H1 (cell line): Measurements from ENCODE around the gene EFCAB13. TPM values are rescaled to one million over a fixed set of nuclear protein-coding genes. Genes with fewer than 3 reads are reported as not detected.

Experiments used
- CTCF ChIA-PET: fragments of 300-600 bp; sonication (Branson Sonifier 250); formaldehyde crosslinking; loops from one replicate; lab custom pipeline; 2021; ENCODE audit not compliant: partially characterized antibody; lab: Charles Lee
- POLR2A ChIA-PET: fragments of 300-600 bp; sonication (Branson Sonifier 250); formaldehyde crosslinking; loops from one replicate; lab custom pipeline; 2021; ENCODE audit warnings: inconsistent platforms; ENCODE audit not compliant: partially characterized antibody; lab: Charles Lee
- DNase-seq, 2 experiments: peaks; one replicate each; pipeline versions ENCODE4 v3.0.0 to v3.0.0-alpha.2; 2010 to 2022; ENCODE audit warnings: low spot score in 2 of 2, low read depth in 1 of 2, mixed read lengths in 1 of 2
- FAIRE-seq: peaks from 2 replicates; lab custom pipeline; 2011; peaks lifted over from hg19 to GRCh38; lab: Jason Lieb, UNC
- H2AFZ ChIP-seq: 2 replicates; pipeline ENCODE4 v1.8.1; 2012; ENCODE audit warnings: low read length, inconsistent platforms
- H2AK5ac ChIP-seq: 2 replicates; pipeline ENCODE4 v1.6.1; 2013; ENCODE audit warnings: low read depth, low read length
- H2BK120ac ChIP-seq: replicated peaks from 2 replicates; pipeline ENCODE3; 2013; ENCODE audit warnings: low read depth, low read length, inconsistent platforms
- H2BK12ac ChIP-seq: 2 replicates; pipeline ENCODE4 v1.6.1; 2013; ENCODE audit warnings: low read depth, low read length
- H2BK15ac ChIP-seq: 2 replicates; pipeline ENCODE4 v1.6.1; 2013; ENCODE audit warnings: low read length
- H2BK20ac ChIP-seq: 2 replicates; pipeline ENCODE4 v1.6.1; 2013; ENCODE audit warnings: low read length
- H2BK5ac ChIP-seq: 2 replicates; pipeline ENCODE4 v1.6.1; 2013; ENCODE audit warnings: low read depth, low read length
- H3K14ac ChIP-seq: 2 replicates; pipeline ENCODE4 v1.6.1; 2013; ENCODE audit warnings: inconsistent platforms; ENCODE audit not compliant: insufficient read length
- H3K18ac ChIP-seq: 2 replicates; pipeline ENCODE4 v1.6.1; 2013; ENCODE audit warnings: low read length; ENCODE audit errors: extremely low read depth
- H3K23ac ChIP-seq: 2 replicates; pipeline ENCODE4 v1.6.1; 2013; ENCODE audit warnings: inconsistent platforms; ENCODE audit not compliant: insufficient read length
- H3K23me2 ChIP-seq: 2 replicates; pipeline ENCODE4 v1.6.1; 2013; ENCODE audit warnings: low read depth, low read length
- H3K27ac ChIP-seq: 2 replicates; pipeline ENCODE4 v1.6.1; 2011; ENCODE audit warnings: low read depth, low read length, inconsistent platforms
- H3K27me3 ChIP-seq, 4 experiments: replicated peaks in 1 of 4; 1 replicate in 1 of 4; 2 replicates in 3 of 4; pipeline versions ENCODE4 v1.6.1 to v1.8.1; 2011 to 2013; ENCODE audit warnings: low read length in 3 of 4, mild to moderate bottlenecking in 3 of 4, inconsistent platforms in 2 of 4, mixed read lengths in 2 of 4, moderate library complexity in 1 of 4; ENCODE audit not compliant: control insufficient read depth in 3 of 4, insufficient read depth in 3 of 4; ENCODE audit errors: extremely low read depth in 1 of 4
- H3K36me3 ChIP-seq, 4 experiments: 2 replicates each; pipeline versions ENCODE4 v1.6.1 to v1.8.1; 2011 to 2013; ENCODE audit warnings: mild to moderate bottlenecking in 4 of 4, low read length in 3 of 4, moderate library complexity in 2 of 4, control low read depth in 1 of 4, inconsistent platforms in 1 of 4; ENCODE audit not compliant: insufficient read depth in 4 of 4, control insufficient read depth in 2 of 4
- H3K4ac ChIP-seq: replicated peaks from 2 replicates; pipeline ENCODE3; 2013; ENCODE audit warnings: low read length, low read depth, mixed read lengths, inconsistent platforms; ENCODE audit not compliant: insufficient read length
- H3K4me1 ChIP-seq, 4 experiments: replicated peaks in 1 of 4; 1 replicate in 1 of 4; 2 replicates in 3 of 4; pipeline versions ENCODE4 v1.6.1 to v1.8.1; 2011 to 2013; ENCODE audit warnings: low read length in 3 of 4, inconsistent platforms in 2 of 4, mixed read lengths in 1 of 4; ENCODE audit not compliant: insufficient read depth in 4 of 4, control insufficient read depth in 3 of 4
- H3K4me2 ChIP-seq, 2 experiments: 2 replicates each; pipeline versions ENCODE4 v1.6.1 to v1.8.1; 2011 to 2013; ENCODE audit warnings: low read depth in 2 of 2, low read length in 2 of 2, control low read depth in 1 of 2, inconsistent platforms in 1 of 2, mild to moderate bottlenecking in 1 of 2; ENCODE audit not compliant: insufficient read depth in 1 of 2
- H3K4me3 ChIP-seq, 4 experiments: fragments of 200-600, 300-600 bp in 1 of 4; sonication (generic), shearing (Covaris generic), sonication (Bioruptor Twin) in 1 of 4; 2 replicates each; pipeline versions ENCODE4 v1.5.1 to v1.8.1; 2011 to 2016; ENCODE audit warnings: low read length in 4 of 4, low read depth in 3 of 4, control low read depth in 2 of 4, inconsistent platforms in 2 of 4, mild to moderate bottlenecking in 2 of 4, mixed read lengths in 1 of 4, moderate library complexity in 1 of 4; ENCODE audit not compliant: insufficient read depth in 2 of 4; ENCODE audit errors: extremely low read depth in 1 of 4
- H3K56ac ChIP-seq: replicated peaks from 2 replicates; pipeline ENCODE3; 2013; ENCODE audit warnings: low read depth, mild to moderate bottlenecking, mixed read lengths, low read length, inconsistent platforms; ENCODE audit not compliant: insufficient read length
- H3K79me1 ChIP-seq: 2 replicates; pipeline ENCODE4 v1.6.1; 2013; ENCODE audit warnings: low read depth, low read length, control low read depth
- H3K79me2 ChIP-seq, 2 experiments: 2 replicates each; pipeline versions ENCODE4 v1.6.1 to v1.8.1; 2012 to 2013; ENCODE audit warnings: low read length in 2 of 2, mild to moderate bottlenecking in 2 of 2, inconsistent platforms in 1 of 2; ENCODE audit not compliant: insufficient read depth in 2 of 2, control insufficient read depth in 1 of 2
- H3K9ac ChIP-seq, 4 experiments: replicated peaks in 1 of 4; 1 replicate in 1 of 4; 2 replicates in 3 of 4; pipeline versions ENCODE4 v1.6.1 to v1.8.1; 2011 to 2013; ENCODE audit warnings: low read depth in 3 of 4, low read length in 3 of 4, control low read depth in 2 of 4, mild to moderate bottlenecking in 2 of 4, moderate library complexity in 2 of 4, inconsistent platforms in 1 of 4; ENCODE audit errors: extremely low read depth in 1 of 4
- H3K9me3 ChIP-seq, 2 experiments: 2 replicates each; pipeline versions ENCODE4 v1.6.1 to v1.8.1; 2012 to 2013; ENCODE audit warnings: mild to moderate bottlenecking in 2 of 2, moderate library complexity in 2 of 2, control low read depth in 1 of 2, inconsistent platforms in 1 of 2, low read depth in 1 of 2, low read length in 1 of 2, mixed read lengths in 1 of 2; ENCODE audit not compliant: insufficient read depth in 2 of 2
- H4K20me1 ChIP-seq, 2 experiments: replicated peaks in 1 of 2; 2 replicates each; pipeline versions ENCODE3 to v1.8.1; 2011 to 2013; ENCODE audit warnings: inconsistent platforms in 2 of 2, low read length in 2 of 2, mild to moderate bottlenecking in 1 of 2; ENCODE audit not compliant: insufficient read depth in 2 of 2, control insufficient read depth in 1 of 2
- H4K5ac ChIP-seq: 2 replicates; pipeline ENCODE4 v1.6.1; 2013; ENCODE audit warnings: low read length, low read depth, mixed read lengths, inconsistent platforms; ENCODE audit not compliant: insufficient read length
- H4K8ac ChIP-seq: 2 replicates; pipeline ENCODE4 v1.8.0; 2013; ENCODE audit warnings: mild to moderate bottlenecking, moderate library complexity, low read length, inconsistent platforms; ENCODE audit not compliant: insufficient read depth; ENCODE audit errors: extremely low read depth
- H4K91ac ChIP-seq: replicated peaks from 2 replicates; pipeline ENCODE3; 2013; ENCODE audit warnings: low read length, mixed read lengths, inconsistent platforms; ENCODE audit not compliant: insufficient read length
- CBX8 ChIP-seq: fragments of 300-800, 300-1000 bp; sonication (generic); IDR thresholded peaks from 2 replicates; pipeline ENCODE4 v1.7.1; 2016; ENCODE audit warnings: low read depth, low read length, borderline replicate concordance
- CHD1 ChIP-seq: IDR thresholded peaks from 2 replicates; pipeline ENCODE4 v1.6.1; 2012; ENCODE audit warnings: low read depth, low read length, improper control_type of control experiment
- CTBP2 ChIP-seq: IDR thresholded peaks from 2 replicates; pipeline ENCODE4 v1.7.0; 2011; ENCODE audit warnings: borderline replicate concordance, mild to moderate bottlenecking, moderate library complexity, mixed read lengths, low read length; ENCODE audit not compliant: insufficient read depth, insufficient read length
- FOSL1 ChIP-seq: IDR thresholded peaks from 2 replicates; pipeline ENCODE4 v1.6.1; 2011; ENCODE audit warnings: mild to moderate bottlenecking, low read depth, low read length, moderate library complexity; ENCODE audit not compliant: insufficient read depth
- GABPA ChIP-seq: IDR thresholded peaks from 2 replicates; pipeline ENCODE4 v1.6.1; 2011; ENCODE audit warnings: mild to moderate bottlenecking, low read length, moderate library complexity, borderline replicate concordance; ENCODE audit not compliant: insufficient read depth
- NANOG ChIP-seq: IDR thresholded peaks from 2 replicates; pipeline ENCODE4 v1.6.1; 2011; ENCODE audit warnings: low read length, low read depth, mild to moderate bottlenecking, inconsistent platforms; ENCODE audit not compliant: insufficient read depth, poor library complexity, severe bottlenecking
- RAD21 ChIP-seq, 2 experiments: IDR thresholded peaks in 1 of 2; conservative IDR thresholded peaks in 1 of 2; 2 replicates each; pipeline ENCODE4 v1.6.1; 2011; ENCODE audit warnings: low read depth in 2 of 2, low read length in 2 of 2, improper control_type of control experiment in 1 of 2, inconsistent platforms in 1 of 2, mild to moderate bottlenecking in 1 of 2, moderate library complexity in 1 of 2
- SP1 ChIP-seq: IDR thresholded peaks from 2 replicates; pipeline ENCODE4 v1.6.1; 2011; ENCODE audit warnings: low read depth, low read length
- SP4 ChIP-seq: IDR thresholded peaks from 2 replicates; pipeline ENCODE4 v1.6.1; 2012; ENCODE audit warnings: low read length, inconsistent platforms
- SRF ChIP-seq: IDR thresholded peaks from 2 replicates; pipeline ENCODE4 v1.6.1; 2011; ENCODE audit warnings: mild to moderate bottlenecking, low read depth, low read length, moderate library complexity
- TEAD4 ChIP-seq: IDR thresholded peaks from 2 replicates; pipeline ENCODE4 v1.6.1; 2012; ENCODE audit warnings: low read depth, low read length, inconsistent platforms, mixed read lengths
- ZNF274 ChIP-seq: IDR thresholded peaks from 2 replicates; pipeline ENCODE4 v1.7.0; 2012; ENCODE audit warnings: low read length, borderline replicate concordance; ENCODE audit errors: extremely low read depth
- WGBS, 2 experiments: shearing (Covaris generic) in 1 of 2; methylation state at CpG; one replicate each; pipeline versions ENCODE4 v1.1.6 to v1.1.7; 2013 to 2015; ENCODE audit warnings: low lambda C conversion rate in 2 of 2, mixed read lengths in 2 of 2, inconsistent platforms in 1 of 2, low coverage in 1 of 2, missing lambda C conversion rate in 1 of 2; ENCODE audit not compliant: insufficient replicate concordance in 2 of 2, insufficient coverage in 1 of 2, insufficient read length in 1 of 2; ENCODE audit errors: extremely low coverage in 1 of 2, missing lambda C conversion rate in 1 of 2; 5-methylcytosine and 5-hydroxymethylcytosine counted together
- polyA plus RNA-seq, 7 experiments: library from polyadenylated mRNA; depleted of rRNA in 3 of 7; stranded (reverse) in 5 of 7; unstranded in 2 of 7; fragments of >200 nt in 5 of 7; fragments of 200-250 nt in 2 of 7; gene quantifications; 1 replicate in 5 of 7; 2 replicates in 1 of 7; 4 replicates in 1 of 7; pipeline versions ENCODE4 v1.2.1 to v1.2.3, GENCODE V29; 2011 to 2013; ENCODE audit warnings: missing spikeins in 2 of 7, mixed read lengths in 2 of 7
- total RNA-seq: library from RNA; stranded (reverse); fragmentation: NEBNext Ultra II Directional; extraction: Animal tissue kit (Norgen Biotek cat#: 25700); gene quantifications from 2 replicates; pipeline ENCODE4 v1.2.1, GENCODE V29; 2021
- TF ChIP-seq, protein P1 (sequence below): IDR thresholded peaks from 2 replicates; pipeline ENCODE4 v1.6.1; 2012; ENCODE audit warnings: inconsistent platforms

The EFCAB13 gene
- total and polyA plus RNA-seq, 2 of the 8 experiments (the other 6 are each of a cell fraction or from before 2014, with no cell fraction given) = 0.12 to 2.0 TPM

DNA sequence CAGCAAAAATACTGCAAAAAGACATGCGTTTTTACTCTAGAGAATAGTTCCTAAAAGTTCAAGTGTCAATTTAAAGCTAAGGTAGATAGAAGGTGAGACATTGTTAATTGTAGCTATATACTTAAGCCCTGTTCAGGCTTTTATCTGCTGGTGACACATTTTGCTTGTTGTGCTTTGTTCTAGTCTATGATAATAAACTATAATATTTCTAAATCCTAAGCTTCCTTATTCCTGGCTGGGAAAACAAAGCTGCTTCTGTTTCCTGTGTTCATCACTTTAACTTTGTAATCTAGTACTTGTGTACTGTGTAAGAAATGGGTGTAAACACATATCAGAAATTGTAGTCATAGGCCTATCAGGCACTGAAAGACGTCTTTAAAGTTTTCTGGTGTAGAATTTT lies 77.3 kb downstream of the EFCAB13 start:
- Histone ChIP-seq H3K27me3 (no peaks in the 10 kb centered on the region), H3K18ac (no peak overlapping the region), H3K56ac (no peak overlapping the region), H4K20me1 (no peaks in the 10 kb centered on the region), H2BK120ac (no peak overlapping the region), H2BK15ac (no peak overlapping the region), H3K27ac (no peak overlapping the region), H2AFZ (no peak overlapping the region), H3K23ac (no peak overlapping the region), H3K79me2 (no peaks in the 10 kb centered on the region), H2BK5ac (no peak overlapping the region), H3K4me2 (no peak overlapping the region), H3K4me1 (no peaks in the 10 kb centered on the region), H2BK12ac (no peak overlapping the region), H3K79me1 (no peaks in the 10 kb centered on the region), H4K91ac (no peak overlapping the region), H3K9ac (no peak overlapping the region), H4K5ac (no peak overlapping the region), H3K14ac (no peak overlapping the region), H2BK20ac (no peak overlapping the region), H2AK5ac (no peak overlapping the region), H4K8ac (no peak overlapping the region), H3K4ac (no peak overlapping the region), H3K23me2 (no peaks in the 10 kb centered on the region; the same call in 1 of the 2 replicates), H3K4me3 (no peak overlapping the region), H3K36me3 (peaks cover 0 to 4% (median 0%) of the 10 kb centered on the region in 4 experiments; a peak in 1 of 8 replicates), H3K9me3 (peaks cover 0 to 7% of the 10 kb centered on the region in 2 experiments; a peak in 1 of 4 replicates)
- DNase-seq = no peak
- no peak for TF ChIP-seq CBX8
- TF ChIP-seq GABPA = no peak
- no peak for TF ChIP-seq CHD1
- no peak for TF ChIP-seq SP1
- no peak for TF ChIP-seq FOSL1
- TF ChIP-seq RAD21 (IDR thresholded peaks at IDR 0.05 in 1 of 2, conservative IDR thresholded peaks at IDR 0.05 in 1 of 2; ENCODE audit: low read depth in 2 of 2, low read length in 2 of 2) = no peak
- TF ChIP-seq CTBP2 = no peak
- no peak for TF ChIP-seq ZNF274
- TF ChIP-seq, protein P1, sequence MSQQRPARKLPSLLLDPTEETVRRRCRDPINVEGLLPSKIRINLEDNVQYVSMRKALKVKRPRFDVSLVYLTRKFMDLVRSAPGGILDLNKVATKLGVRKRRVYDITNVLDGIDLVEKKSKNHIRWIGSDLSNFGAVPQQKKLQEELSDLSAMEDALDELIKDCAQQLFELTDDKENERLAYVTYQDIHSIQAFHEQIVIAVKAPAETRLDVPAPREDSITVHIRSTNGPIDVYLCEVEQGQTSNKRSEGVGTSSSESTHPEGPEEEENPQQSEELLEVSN = no peak
- TF ChIP-seq TEAD4 = no peak
- no peak for TF ChIP-seq NANOG
- no peak for TF ChIP-seq SP4
- no peak for TF ChIP-seq SRF
- ChIA-PET CTCF (interaction anchor here (0.7 to 1.5 kb wide), 2 partner anchors 12 to 13 kb away, joined by 4 read pairs; no protein-coding TSS in a partner anchor), POLR2A (no interaction called here)
- WGBS, 2 experiments = 84% methylated on average over 2 of the region's 2 CpGs; no CpG with 5 or more reads in 1 of the 2 experiments
- no peak for FAIRE-seq
